HG02798 (cell line): ENCODE data around the gene CEMIP.
"Not testable (repeated sequence)": the region's sequence is repeated elsewhere in the genome, so short reads cannot be mapped to it uniquely, and the experiment has no call there.

Experiments used
- ATAC-seq: cut with Tn5 transposase; IDR thresholded peaks from one replicate; pipeline ENCODE4 v1.9.1; 2021; ENCODE audit warnings: mild to moderate bottlenecking; ENCODE audit not compliant: unreplicated experiment, poor library complexity

Gene CEMIP

GRCh38 chr15:80940851-80941250 is 161.7 kb downstream of the CEMIP start:
- no peak for ATAC-seq

- ATAC-seq: no peak
Observed at GRCh38 chr15:80942266-80942665, 163.1 kb downstream of the CEMIP start.

- no peak for ATAC-seq
Observed at GRCh38 chr15:80942746-80943565, 163.8 kb downstream of the CEMIP start.

DNA sequence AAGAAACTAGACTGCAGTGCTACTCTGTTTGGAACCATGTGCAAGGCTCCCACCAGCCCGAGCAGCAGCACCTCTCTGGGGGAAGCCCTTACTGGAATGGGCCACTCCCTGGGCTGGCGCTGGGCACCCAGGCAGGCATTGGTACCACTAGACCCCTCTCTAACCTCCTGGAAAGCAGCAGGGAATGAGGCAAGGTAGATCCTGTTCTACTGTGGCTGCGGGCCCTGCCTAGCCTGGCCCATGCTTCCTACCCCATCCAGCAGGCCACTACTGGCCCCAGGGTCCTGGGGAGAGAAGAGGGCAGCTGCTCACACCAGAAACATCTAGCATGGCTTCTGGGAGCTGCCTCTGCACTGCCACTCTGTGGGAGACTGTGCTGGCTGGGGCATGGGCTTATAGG is 165.6 kb downstream of the CEMIP start:
- no peak for ATAC-seq

DNA sequence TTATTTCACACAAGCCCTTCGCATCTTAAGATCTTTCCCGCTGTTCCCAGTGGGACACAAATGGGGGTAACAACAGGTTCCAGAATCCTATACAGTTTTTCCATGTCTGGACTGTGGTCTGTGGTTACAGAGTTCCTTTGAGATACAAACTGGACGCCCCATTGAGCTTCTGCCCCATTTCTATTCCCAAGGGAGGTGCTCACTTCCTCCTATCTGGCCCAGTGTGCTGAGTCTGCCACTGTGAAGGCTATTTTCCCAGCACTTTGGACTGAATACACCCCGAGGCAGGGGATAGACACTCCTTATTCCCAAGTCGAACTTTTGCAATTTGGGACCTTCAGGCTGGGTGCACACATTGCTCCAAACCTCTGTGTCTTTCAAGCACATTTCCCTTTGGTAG is 166.4 kb downstream of the CEMIP start:
- no peak for ATAC-seq

DNA sequence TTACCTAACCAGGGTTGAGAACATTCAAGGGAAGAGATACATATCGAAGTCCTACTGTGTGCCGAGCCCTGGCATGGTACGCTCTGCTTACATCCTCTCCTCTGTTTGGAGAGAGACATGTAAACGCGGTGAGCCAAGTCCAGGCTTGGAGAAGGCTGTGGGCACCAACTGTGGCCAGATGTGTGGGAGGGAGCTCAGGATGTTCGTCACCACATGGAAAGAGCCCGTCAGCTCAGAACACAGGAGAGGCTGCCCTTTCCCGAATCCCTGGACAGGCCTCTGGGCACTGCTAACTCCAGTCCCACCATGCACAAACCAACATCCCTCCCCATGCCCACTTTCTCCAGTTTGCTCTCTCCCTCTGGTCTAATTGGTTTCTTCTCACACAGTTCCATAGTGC is 167.4 kb downstream of the CEMIP start:
- ATAC-seq: no peak

- ATAC-seq: no peak
Observed at GRCh38 chr15:80948651-80949292, 169.6 kb downstream of the CEMIP start.

DNA sequence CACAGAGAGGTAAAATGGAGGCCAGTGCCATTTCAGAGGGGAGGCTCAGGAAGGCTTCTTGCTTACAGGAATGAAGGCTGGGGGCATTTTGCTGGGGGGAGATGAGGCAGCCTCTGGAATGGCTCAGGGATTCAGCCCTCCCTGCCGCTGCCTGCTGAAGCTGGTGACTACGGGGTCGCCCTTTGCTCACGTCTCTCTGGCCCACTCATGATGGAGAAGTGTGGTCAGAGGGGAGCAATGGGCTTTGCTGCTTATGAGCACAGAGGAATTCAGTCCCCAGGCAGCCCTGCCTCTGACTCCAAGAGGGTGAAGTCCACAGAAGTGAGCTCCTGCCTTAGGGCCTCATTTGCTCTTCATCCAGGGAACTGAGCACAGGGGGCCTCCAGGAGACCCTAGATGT is 170.6 kb downstream of the CEMIP start:
- no peak for ATAC-seq

GRCh38 chr15:80950291-80951078 is 171.3 kb downstream of the CEMIP start:
- ATAC-seq: no peak

GRCh38 chr15:80951941-80952340 is 172.8 kb downstream of the CEMIP start:
- ATAC-seq: no peak

DNA sequence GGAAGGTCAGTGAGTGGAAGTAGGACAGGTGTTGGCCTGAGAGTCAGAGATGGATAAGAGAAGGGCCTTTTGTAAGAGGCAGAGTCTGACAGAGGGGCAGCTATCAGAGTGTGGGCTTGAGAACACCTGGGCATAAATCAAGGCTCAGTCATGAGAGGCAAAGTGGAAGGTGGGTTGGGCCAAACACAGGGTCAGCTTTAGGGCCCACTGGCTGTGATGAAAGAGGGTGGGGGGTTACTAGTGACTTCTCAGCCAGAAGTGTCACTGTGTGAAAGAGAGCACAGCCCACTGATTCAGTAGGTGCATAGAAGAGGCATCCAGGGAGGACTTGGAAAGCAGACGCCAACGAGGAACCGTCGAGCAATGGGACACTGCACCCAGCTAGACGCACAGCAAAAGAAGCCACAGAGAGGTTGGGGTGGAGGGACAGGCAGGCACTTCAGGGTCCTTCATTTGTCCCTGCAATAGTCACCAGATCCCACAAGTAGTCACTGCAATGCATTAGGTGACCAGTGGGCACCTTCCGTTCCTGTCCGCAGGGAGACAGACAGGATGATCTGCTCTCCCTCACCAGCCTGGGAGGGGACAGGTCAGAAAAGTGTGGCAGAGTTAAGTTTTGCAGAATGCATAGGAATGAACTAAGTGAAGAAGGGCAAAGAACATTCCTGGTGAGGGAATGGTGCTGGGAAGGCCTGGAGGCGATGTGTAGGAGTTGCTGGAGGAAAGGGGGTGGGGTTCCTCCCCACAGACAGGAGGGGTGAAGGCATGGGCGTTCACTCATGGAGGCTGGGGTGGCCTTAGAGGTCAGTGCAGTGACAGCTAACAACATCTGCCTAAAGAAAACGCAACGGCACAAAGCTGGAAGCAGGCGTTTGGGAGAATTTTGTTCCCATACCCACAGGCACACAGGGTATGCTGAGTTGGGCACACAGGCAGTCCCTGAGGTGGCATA is 174.1 kb downstream of the CEMIP start:
- ATAC-seq: no peak

GRCh38 chr15:80953953-80954778 is 175.0 kb downstream of the CEMIP start:
- no peak for ATAC-seq

GRCh38 chr15:80955571-80956452 is 176.6 kb downstream of the CEMIP start:
- peak; percentile 53 for ATAC-seq

DNA sequence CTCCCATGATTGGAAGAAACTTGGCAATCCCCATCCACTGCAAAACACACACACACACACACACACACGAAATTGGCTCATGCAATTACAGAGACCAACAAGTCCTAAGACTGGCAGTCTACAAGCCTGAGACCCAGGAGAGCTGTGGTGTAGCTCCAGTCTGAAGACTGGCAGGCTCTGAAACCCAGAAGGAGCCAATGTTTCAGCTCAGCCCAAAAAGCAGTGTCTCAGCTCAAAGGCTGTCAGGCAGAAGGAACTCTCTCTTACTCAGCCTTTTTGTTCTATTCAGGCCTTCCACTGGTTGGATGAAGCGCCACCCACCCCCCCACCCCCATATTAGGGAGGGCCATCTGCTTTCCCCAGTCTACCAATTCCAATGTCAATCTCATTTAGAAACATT is 178.4 kb downstream of the CEMIP start:
- no peak for ATAC-seq

DNA sequence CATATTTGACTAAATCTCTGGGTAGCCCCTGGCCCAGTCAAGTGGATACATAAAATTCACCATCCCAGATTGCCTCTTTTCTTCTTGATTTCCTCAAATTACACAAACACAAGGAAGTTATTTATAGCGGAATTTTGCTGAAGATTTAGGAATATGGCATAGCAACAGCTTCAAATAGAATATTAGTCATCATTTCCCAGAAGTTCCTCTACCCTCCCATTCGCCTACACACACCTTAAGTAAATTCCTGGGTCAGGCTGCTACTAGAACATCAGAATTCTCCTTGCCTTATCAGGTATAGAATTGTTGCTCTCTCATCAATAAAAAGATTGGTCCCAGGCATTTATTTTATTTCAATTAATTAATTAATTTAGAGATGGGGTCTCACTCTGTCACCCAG is 178.8 kb downstream of the CEMIP start:
- no peak for ATAC-seq

- no peak for ATAC-seq
Observed at GRCh38 chr15:80958818-80959495, 179.8 kb downstream of the CEMIP start.

DNA sequence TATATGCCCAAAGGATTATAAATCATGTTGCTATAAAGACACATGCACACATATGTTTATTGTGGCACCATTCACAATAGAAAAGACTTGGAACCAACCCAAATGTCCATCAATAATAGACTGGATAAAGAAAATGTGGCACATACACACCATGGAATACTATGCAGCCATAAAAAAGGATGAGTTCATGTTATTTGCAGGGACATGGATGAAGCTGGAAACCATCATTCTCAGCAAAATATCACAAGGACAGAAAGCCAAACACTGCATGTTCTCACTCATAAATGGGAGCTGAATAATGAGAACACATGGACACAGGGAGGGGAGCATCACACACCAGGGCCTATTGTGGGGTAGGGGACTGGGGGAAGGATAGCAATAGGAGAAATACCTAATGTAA is 186.3 kb downstream of the CEMIP start:
- ATAC-seq: not testable (repeated sequence)
